Measurements from ENCODE around the gene DUS3L. TPM values are rescaled to one million over a fixed set of nuclear protein-coding genes. Genes with fewer than 3 reads are reported as not detected.

DUS3L gene
- total and polyA plus RNA-seq, 2 of the 8 experiments (the other 6 are each of a cell fraction or from before 2014, with no cell fraction given): 37.6 to 39.1 TPM

DNA sequence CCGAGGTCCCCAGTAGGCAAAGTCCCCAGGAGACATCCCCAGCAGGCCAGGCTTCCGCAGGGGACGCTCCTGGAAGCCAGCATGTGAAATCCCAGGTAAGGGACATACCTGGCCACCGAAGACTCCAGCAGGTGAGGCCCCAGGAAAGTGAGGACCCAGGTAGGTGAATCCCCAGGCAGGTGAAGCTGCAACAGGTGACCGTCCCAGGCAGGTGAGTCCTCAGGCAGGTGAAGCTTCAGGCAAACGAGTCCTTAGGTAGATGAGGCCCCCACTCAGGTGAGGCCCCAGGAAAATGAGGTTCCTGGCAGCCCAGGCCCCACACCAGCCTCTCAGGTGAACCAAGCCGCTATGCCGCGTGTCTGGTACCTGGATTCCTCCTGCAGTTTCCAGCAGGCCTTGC is 40.2 kb upstream of the DUS3L start:
- H4K5ac ChIP-seq (ENCODE audit: insufficient read length, low read depth, low read length): no peak overlapping the region
- H2BK12ac ChIP-seq (ENCODE audit: low read depth, low read length): no peak overlapping the region
- FAIRE-seq (no peak), DNase-seq (ENCODE audit: low read depth in 1 of 2, low spot score in 2 of 2) (no peak)
- H3K23ac ChIP-seq (ENCODE audit: insufficient read length): no peak overlapping the region
- H3K4me1 ChIP-seq (replicated peaks in 1 of 4; ENCODE audit: control insufficient read depth in 3 of 4, insufficient read depth in 4 of 4, low read length in 3 of 4): peaks cover 0 to 8% (median 5%) of the 10 kb centered on the region in 4 experiments; a peak in 6 of 7 replicates
- no peak overlapping the region for H2BK120ac ChIP-seq (replicated peaks; ENCODE audit: low read depth, low read length)
- H3K9me3 ChIP-seq (ENCODE audit: insufficient read depth in 2 of 2, low read depth in 1 of 2, low read length in 1 of 2): no peaks in the 10 kb centered on the region
- H4K8ac ChIP-seq (ENCODE audit: extremely low read depth, insufficient read depth, low read length): no peak overlapping the region
- TF ChIP-seq TCF12 (IDR thresholded peaks at IDR 0.05; ENCODE audit: low read depth, low read length): no peak
- TF ChIP-seq SIN3A (conservative IDR thresholded peaks at IDR 0.05 in 1 of 2, IDR thresholded peaks at IDR 0.05 in 1 of 2; ENCODE audit: low read depth in 1 of 2, low read length in 2 of 2): no peak
- H3K9ac ChIP-seq (replicated peaks in 1 of 4; ENCODE audit: extremely low read depth in 1 of 4, low read depth in 3 of 4, low read length in 3 of 4): no peak overlapping the region
- H2BK5ac ChIP-seq (ENCODE audit: low read depth, low read length): no peak overlapping the region
- no peak overlapping the region for H2AFZ ChIP-seq (ENCODE audit: low read length)
- no peaks in the 10 kb centered on the region for H3K79me1 ChIP-seq (ENCODE audit: low read depth, low read length)
- no peak overlapping the region for H3K14ac ChIP-seq (ENCODE audit: insufficient read length)
- H3K4me3 ChIP-seq (ENCODE audit: extremely low read depth in 1 of 4, insufficient read depth in 2 of 4, low read depth in 3 of 4, low read length in 4 of 4): no peak overlapping the region
- CTCF ChIA-PET (ENCODE audit: partially characterized antibody): interaction anchor here (0.7 to 7.8 kb wide), 6 partner anchors 25 to 187 kb away, joined by 3 to 58 read pairs (median 3); partner anchors contain the start of gene NRTN
- no peak overlapping the region for H3K18ac ChIP-seq (ENCODE audit: extremely low read depth, low read length)
- H4K20me1 ChIP-seq (replicated peaks in 1 of 2; ENCODE audit: control insufficient read depth in 1 of 2, insufficient read depth in 2 of 2, low read length in 2 of 2): peaks cover 0 to 2% of the 10 kb centered on the region in 2 experiments
- H3K23me2 ChIP-seq (ENCODE audit: low read depth, low read length): peaks cover 12% of the 10 kb centered on the region; the same call in 1 of the 2 replicates
- H3K79me2 ChIP-seq (ENCODE audit: control insufficient read depth in 1 of 2, insufficient read depth in 2 of 2, low read length in 2 of 2): no peaks in the 10 kb centered on the region
- POLR2A ChIA-PET (ENCODE audit: partially characterized antibody): interaction anchor here (5.9 kb wide), 1 partner anchor 60 kb away, joined by 43 read pairs; no protein-coding TSS in a partner anchor
- no peak overlapping the region for H2BK20ac ChIP-seq (ENCODE audit: low read length)
- 84% methylated on average over 9 of the region's 9 CpGs; no CpG with 5 or more reads in 1 of the 2 experiments for WGBS, 2 experiments (ENCODE audit: extremely low coverage in 1 of 2, insufficient coverage in 1 of 2, insufficient read length in 1 of 2, insufficient replicate concordance in 2 of 2, low coverage in 1 of 2, low lambda C conversion rate in 2 of 2, missing lambda C conversion rate in 1 of 2)
- no peak overlapping the region for H3K56ac ChIP-seq (replicated peaks; ENCODE audit: insufficient read length, low read depth, low read length)
- no peak overlapping the region for H3K4ac ChIP-seq (replicated peaks; ENCODE audit: insufficient read length, low read depth, low read length)
- H4K91ac ChIP-seq (replicated peaks; ENCODE audit: insufficient read length, low read length): no peak overlapping the region
- H3K27ac ChIP-seq (ENCODE audit: low read depth, low read length): no peak overlapping the region
- no peak overlapping the region for H3K4me2 ChIP-seq (ENCODE audit: insufficient read depth in 1 of 2, low read depth in 2 of 2, low read length in 2 of 2)
- H3K27me3 ChIP-seq (replicated peaks in 1 of 4; ENCODE audit: control insufficient read depth in 3 of 4, extremely low read depth in 1 of 4, insufficient read depth in 3 of 4, low read length in 3 of 4): peaks cover 0 to 3% (median 0%) of the 10 kb centered on the region in 4 experiments; a peak in 2 of 7 replicates
- no peak overlapping the region for H2AK5ac ChIP-seq (ENCODE audit: low read depth, low read length)
- H3K36me3 ChIP-seq (ENCODE audit: control insufficient read depth in 2 of 4, insufficient read depth in 4 of 4, low read length in 3 of 4): no peaks in the 10 kb centered on the region
- H2BK15ac ChIP-seq (ENCODE audit: low read length): no peak overlapping the region
